Right atrium auricular region (tissue), 2 donors: ENCODE results near the gene LRRC28. TPM values are rescaled to one million over a fixed set of nuclear protein-coding genes. Genes with fewer than 3 reads are reported as not detected.
A peak's percentile ranks its signal among the peaks of the same experiment; 100 is the strongest.

Experiments used
- DNase-seq: peaks from one replicate; pipeline ENCODE4 v3.0.0-alpha.2; 2019; ENCODE audit warnings: low spot score
- H3K27ac ChIP-seq, 2 donors: fragments of 200-600 bp; sonication (generic); 1 replicate in 1 of 2; 2 replicates in 1 of 2; pipeline ENCODE4 v1.5.1; 2016 to 2019
- H3K27me3 ChIP-seq, 2 donors: fragments of 200-600 bp; sonication (generic); one replicate each; pipeline versions ENCODE4 v1.5.1 to v1.6.0; 2017 to 2019
- H3K36me3 ChIP-seq: fragments of 200-600 bp; sonication (generic); one replicate; pipeline ENCODE4 v1.5.1; 2016
- H3K4me1 ChIP-seq, 2 donors: fragments of 200-600 bp; sonication (generic); one replicate each; pipeline versions ENCODE4 v1.5.1 to v1.6.0; 2017 to 2019
- H3K4me3 ChIP-seq, 2 donors: fragments of 200-600 bp; sonication (generic); 1 replicate in 1 of 2; 2 replicates in 1 of 2; pipeline ENCODE4 v1.5.1; 2017 to 2019; ENCODE audit warnings: mild to moderate bottlenecking in 1 of 2, moderate library complexity in 1 of 2
- H3K9me3 ChIP-seq, 2 donors: fragments of 200-600 bp; sonication (generic); one replicate each; pipeline ENCODE4 v1.5.1; 2019
- total RNA-seq, 2 donors: library from RNA; depleted of rRNA; stranded (reverse); fragments of >200 nt; gene quantifications; one replicate each; pipeline ENCODE4 v1.1.0, GENCODE V29; 2016
- TF ChIP-seq, protein P1 (sequence below), 2 donors: fragments of 200-600 bp; sonication (generic); IDR thresholded peaks; one replicate each; pipeline ENCODE4 v1.5.1; 2019; ENCODE audit warnings: antibody characterized with exemption in 2 of 2

LRRC28 gene
- total RNA-seq, 2 donors from 2014 or later: 29.8 to 34.5 TPM

DNA sequence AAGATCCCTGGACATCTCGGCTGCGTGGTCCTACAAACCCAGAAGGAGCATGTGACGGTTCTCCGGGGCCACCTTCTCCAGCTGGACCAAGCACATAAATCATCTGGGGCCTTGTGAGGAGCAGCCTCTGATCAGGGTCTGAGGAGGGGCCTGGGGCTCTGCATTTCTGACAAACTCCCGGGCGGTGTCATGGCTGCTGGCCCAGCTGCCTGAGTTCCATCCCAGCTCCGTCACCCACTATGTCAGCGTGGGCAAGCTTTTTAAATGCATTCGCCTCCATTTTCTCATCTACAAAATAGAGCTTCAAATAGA lies 188.2 kb downstream of the LRRC28 start:
- peaks cover 0 to 89% of the 10 kb centered on the region in 2 donors for H3K4me1 ChIP-seq
- no peak overlapping the region for H3K4me3 ChIP-seq
- no peaks in the 10 kb centered on the region for H3K27me3 ChIP-seq
- H3K9me3 ChIP-seq: no peaks in the 10 kb centered on the region
- TF ChIP-seq, protein P1, sequence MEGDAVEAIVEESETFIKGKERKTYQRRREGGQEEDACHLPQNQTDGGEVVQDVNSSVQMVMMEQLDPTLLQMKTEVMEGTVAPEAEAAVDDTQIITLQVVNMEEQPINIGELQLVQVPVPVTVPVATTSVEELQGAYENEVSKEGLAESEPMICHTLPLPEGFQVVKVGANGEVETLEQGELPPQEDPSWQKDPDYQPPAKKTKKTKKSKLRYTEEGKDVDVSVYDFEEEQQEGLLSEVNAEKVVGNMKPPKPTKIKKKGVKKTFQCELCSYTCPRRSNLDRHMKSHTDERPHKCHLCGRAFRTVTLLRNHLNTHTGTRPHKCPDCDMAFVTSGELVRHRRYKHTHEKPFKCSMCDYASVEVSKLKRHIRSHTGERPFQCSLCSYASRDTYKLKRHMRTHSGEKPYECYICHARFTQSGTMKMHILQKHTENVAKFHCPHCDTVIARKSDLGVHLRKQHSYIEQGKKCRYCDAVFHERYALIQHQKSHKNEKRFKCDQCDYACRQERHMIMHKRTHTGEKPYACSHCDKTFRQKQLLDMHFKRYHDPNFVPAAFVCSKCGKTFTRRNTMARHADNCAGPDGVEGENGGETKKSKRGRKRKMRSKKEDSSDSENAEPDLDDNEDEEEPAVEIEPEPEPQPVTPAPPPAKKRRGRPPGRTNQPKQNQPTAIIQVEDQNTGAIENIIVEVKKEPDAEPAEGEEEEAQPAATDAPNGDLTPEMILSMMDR (IDR thresholded peaks at IDR 0.05): no peak
- no peak overlapping the region for H3K27ac ChIP-seq
- H3K36me3 ChIP-seq: no peaks in the 10 kb centered on the region
- peak; percentile 56 for DNase-seq

DNA sequence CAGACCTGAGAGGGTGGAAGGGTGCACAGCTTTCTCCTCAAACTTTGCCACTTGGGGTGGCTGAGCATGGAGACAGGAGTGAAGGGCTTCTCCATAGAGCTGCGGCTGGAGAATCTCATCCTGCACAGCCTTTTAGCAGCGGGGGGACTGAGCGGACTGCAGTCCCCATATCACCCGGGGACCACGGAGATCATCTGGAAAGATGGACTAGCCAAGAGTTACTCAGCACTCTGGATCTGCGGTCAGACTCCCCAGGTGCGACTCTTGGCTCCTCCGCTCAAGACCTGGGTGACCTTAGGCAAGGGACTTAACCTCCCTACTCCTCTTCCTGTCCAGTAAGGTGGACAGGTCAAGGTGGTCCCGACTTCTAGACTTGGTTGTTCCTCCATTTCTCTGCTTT lies 188.7 kb downstream of the LRRC28 start:
- Histone ChIP-seq H3K4me1 (peaks cover 0 to 89% of the 10 kb centered on the region in 2 donors), H3K27me3 (no peaks in the 10 kb centered on the region), H3K9me3 (no peaks in the 10 kb centered on the region), H3K4me3 (no peak overlapping the region), H3K27ac (peak overlapping the region in 1 of 2 donors; percentile 87), H3K36me3 (no peaks in the 10 kb centered on the region)
- TF ChIP-seq, protein P1 (IDR thresholded peaks at IDR 0.05): no peak
- DNase-seq: peak; percentile 54

Other genes with a start within 250 kb of the LRRC28 start
- 1 to 10 TPM in 1 of 2 donors, under 1 TPM in 1; 0.74 to 1.3 TPM for gene PGPEP1L, start 243.7 kb upstream of the LRRC28 start, total RNA-seq
- 100 to 1,000 TPM; 211 to 258 TPM for gene SYNM, start 146.4 kb upstream of the LRRC28 start, total RNA-seq
- gene TTC23, start 1.9 kb upstream of the LRRC28 start, total RNA-seq: 10 to 100 TPM; 13.6 to 14.6 TPM